ENCODE measurements around the gene FLOT1. TPM values are rescaled to one million over a fixed set of nuclear protein-coding genes. Genes with fewer than 3 reads are reported as not detected.

The FLOT1 gene
- total RNA-seq, 1 experiment from 2014 or later, result 111 TPM

GRCh38 chr6:30781743-30782424, 39.4 kb upstream of the FLOT1 start:
- Histone ChIP-seq H2BK5ac (ENCODE audit: insufficient read length, low read length) (no peak overlapping the region), H3K79me1 (ENCODE audit: insufficient read depth, low read depth, low read length, poor library complexity, severe bottlenecking) (no peaks in the 10 kb centered on the region), H3K27me3 (ENCODE audit: insufficient read depth, low read length) (no peaks in the 10 kb centered on the region), H3K14ac (ENCODE audit: insufficient read depth, low read length) (no peak overlapping the region), H2BK15ac (ENCODE audit: low read depth, low read length) (no peak overlapping the region), H2BK20ac (ENCODE audit: low read depth, low read length, poor library complexity, severe bottlenecking) (no peak overlapping the region), H3K18ac (ENCODE audit: insufficient read length, low read depth, low read length) (no peak overlapping the region), H3K4ac (ENCODE audit: low read depth, low read length) (no peak overlapping the region), H4K91ac (ENCODE audit: insufficient read length, low read depth, low read length) (no peak overlapping the region), H3T11ph (ENCODE audit: low read length) (no peak overlapping the region), H2BK12ac (ENCODE audit: insufficient read length, low read depth, low read length) (no peak overlapping the region), H3K23ac (ENCODE audit: insufficient read length, low read depth, low read length) (no peak overlapping the region), H3K79me2 (ENCODE audit: insufficient read depth, low read length) (no peaks in the 10 kb centered on the region), H3K4me2 (ENCODE audit: insufficient read depth, insufficient read length, low read length) (no peak overlapping the region), H4K5ac (ENCODE audit: insufficient read length, low read depth, low read length) (no peak overlapping the region), H4K20me1 (ENCODE audit: control insufficient read depth, insufficient read depth, insufficient read length) (no peaks in the 10 kb centered on the region), H3K9ac (ENCODE audit: extremely low read depth, insufficient read length, low read length) (no peak overlapping the region), H4K8ac (replicated peaks; ENCODE audit: insufficient read length, low read depth, low read length) (no peak overlapping the region), H3K9me3 (ENCODE audit: control insufficient read depth, low read depth, low read length) (no peaks in the 10 kb centered on the region), H3K4me1 (ENCODE audit: insufficient read depth, low read length) (no peaks in the 10 kb centered on the region; the same call in 1 of the 2 replicates), H2BK120ac (ENCODE audit: low read depth, low read length, poor library complexity, severe bottlenecking) (no peak overlapping the region), H2AK5ac (ENCODE audit: insufficient read length, low read length) (no peak overlapping the region), H3K27ac (ENCODE audit: insufficient read length, low read depth, low read length) (no peak overlapping the region), H2AFZ (ENCODE audit: low read length) (no peak overlapping the region), H3K23me2 (ENCODE audit: insufficient read length, low read depth, low read length, poor library complexity, severe bottlenecking) (no peaks in the 10 kb centered on the region), H3K56ac (ENCODE audit: insufficient read length, low read depth, low read length) (no peak overlapping the region)
- WGBS (ENCODE audit: extremely low coverage, insufficient read length, low lambda C conversion rate), result no CpG with 5 or more reads among the region's 13 CpGs
- Mint-ChIP-seq H3K27ac (no peak overlapping the region), H3K9me3 (peaks cover 11 to 13% of the 10 kb centered on the region in 2 experiments), H3K27me3 (ENCODE audit: low read depth) (peaks cover 15% of the 10 kb centered on the region), H3K4me3 (no peak overlapping the region), H3K36me3 (ENCODE audit: insufficient read depth in 1 of 3, low read depth in 3 of 3) (peaks cover 7 to 18% (median 10%) of the 10 kb centered on the region in 3 experiments), H3K4me1 (peaks cover 15 to 17% of the 10 kb centered on the region in 2 experiments)
- no peak for DNase-seq
- no peak for TF ChIP-seq CTCF (conservative IDR thresholded peaks at IDR 0.05)

Data from H9 (cell line).